Stimulated activated CD4-positive, alpha-beta T cell treated with anti-CD3 and anti-CD28 coated beads, Interleukin-15, amount 100 ng/mL, for 24 hours (primary cell): ENCODE measurements around the gene SRGN.

ENCODE experiments used
- DNase-seq: peaks from one replicate; pipeline ENCODE4 v3.0.0-alpha.2; 2020

SRGN gene

GRCh38 chr10:69061305-69062161 lies 26.4 kb upstream of the SRGN start:
- DNase-seq: peak; percentile 45

GRCh38 chr10:69062901-69063300 lies 25.0 kb upstream of the SRGN start:
- no peak for DNase-seq

- DNase-seq: no peak
These were observed 23.1 kb upstream of the SRGN start for GRCh38 chr10:69064762-69065328.

GRCh38 chr10:69065406-69066361 lies 22.2 kb upstream of the SRGN start:
- DNase-seq: peak; percentile 82

- DNase-seq: no peak
These were observed 20.7 kb upstream of the SRGN start for GRCh38 chr10:69067189-69067588.

GRCh38 chr10:69068549-69068948 lies 19.4 kb upstream of the SRGN start:
- DNase-seq: no peak

GRCh38 chr10:69069090-69070042 lies 18.5 kb upstream of the SRGN start:
- DNase-seq: no peak

- DNase-seq: no peak
These were observed 17.0 kb upstream of the SRGN start for GRCh38 chr10:69070951-69071350.

- DNase-seq: no peak
These were observed 16.3 kb upstream of the SRGN start for GRCh38 chr10:69071610-69072009.

- DNase-seq: no peak
These were observed 14.9 kb upstream of the SRGN start for GRCh38 chr10:69073026-69073425.

- no peak for DNase-seq
These were observed 14.1 kb upstream of the SRGN start for GRCh38 chr10:69073736-69074364.

- DNase-seq: no peak
These were observed 13.4 kb upstream of the SRGN start for GRCh38 chr10:69074532-69074931.

- DNase-seq: no peak
These were observed 12.5 kb upstream of the SRGN start for GRCh38 chr10:69075431-69075830.

GRCh38 chr10:69078311-69078710 lies 9.6 kb upstream of the SRGN start:
- DNase-seq: no peak

GRCh38 chr10:69080226-69080625 lies 7.7 kb upstream of the SRGN start:
- DNase-seq: no peak

- no peak for DNase-seq
These were observed 1.8 kb upstream of the SRGN start for GRCh38 chr10:69086001-69086509.

- peak; percentile 28 for DNase-seq
These were observed 517 bp downstream of the SRGN start for GRCh38 chr10:69088471-69088769.

- peak; percentile 18 for DNase-seq
These were observed 1.0 kb downstream of the SRGN start for GRCh38 chr10:69088801-69089501.

GRCh38 chr10:69089638-69090599 lies 2.0 kb downstream of the SRGN start:
- DNase-seq: peak; percentile 87

GRCh38 chr10:69090685-69091084 lies 2.8 kb downstream of the SRGN start:
- no peak for DNase-seq
